Keratinocyte (primary cell): ENCODE measurements around the gene C17orf114.

Experiments used
- DNase-seq: peaks from one replicate; pipeline ENCODE4 v3.0.0-alpha.2; 2011; ENCODE audit warnings: low read depth, missing footprints, low spot score
- FAIRE-seq: peaks from 2 replicates; lab custom pipeline; 2011; peaks lifted over from hg19 to GRCh38; lab: Jason Lieb, UNC
- H2AFZ ChIP-seq: 2 replicates; pipeline ENCODE4 v1.6.0; 2012; ENCODE audit warnings: low read length, control low read depth, inconsistent platforms; ENCODE audit not compliant: control insufficient read depth
- H3K27ac ChIP-seq: 2 replicates; pipeline ENCODE4 v1.5.1; 2011; ENCODE audit warnings: low read length; ENCODE audit not compliant: control insufficient read depth, insufficient read depth
- H3K27me3 ChIP-seq: 3 replicates; pipeline ENCODE4 v1.6.0; 2011; ENCODE audit warnings: low read length; ENCODE audit not compliant: control insufficient read depth, insufficient read depth; ENCODE audit errors: extremely low read depth
- H3K36me3 ChIP-seq, 2 experiments: 2 replicates in 1 of 2; 3 replicates in 1 of 2; pipeline ENCODE4 v1.5.1; 2011; ENCODE audit warnings: low read length in 2 of 2, mild to moderate bottlenecking in 1 of 2; ENCODE audit not compliant: control insufficient read depth in 2 of 2, insufficient read depth in 2 of 2; ENCODE audit errors: extremely low read depth in 1 of 2
- H3K4me1 ChIP-seq: 3 replicates; pipeline ENCODE4 v1.5.1; 2011; ENCODE audit warnings: low read length; ENCODE audit not compliant: control insufficient read depth, insufficient read depth; ENCODE audit errors: extremely low read depth
- H3K4me2 ChIP-seq: 3 replicates; pipeline ENCODE4 v1.6.0; 2011; ENCODE audit warnings: low read depth, low read length; ENCODE audit not compliant: control insufficient read depth, insufficient read depth; ENCODE audit errors: extremely low read depth
- H3K4me3 ChIP-seq, 3 experiments: fragments of 200-600 bp in 1 of 3; sonication (generic) in 1 of 3; 2 replicates in 2 of 3; 3 replicates in 1 of 3; pipeline ENCODE4 v1.5.1; 2011 to 2016; ENCODE audit warnings: low read length in 3 of 3, mild to moderate bottlenecking in 3 of 3, control low read depth in 2 of 3, inconsistent platforms in 1 of 3, low read depth in 1 of 3, mixed read lengths in 1 of 3, mixed run types in 1 of 3, moderate library complexity in 1 of 3; ENCODE audit not compliant: control insufficient read depth in 2 of 3, insufficient read depth in 2 of 3; ENCODE audit errors: extremely low read depth in 1 of 3
- H3K79me2 ChIP-seq: 2 replicates; pipeline ENCODE4 v1.6.0; 2012; ENCODE audit warnings: low read length; ENCODE audit not compliant: control insufficient read depth, insufficient read depth
- H3K9ac ChIP-seq: 3 replicates; pipeline ENCODE4 v1.6.0; 2011; ENCODE audit warnings: low read length; ENCODE audit not compliant: control insufficient read depth, insufficient read depth; ENCODE audit errors: extremely low read depth
- H3K9me1 ChIP-seq: 3 replicates; pipeline ENCODE4 v1.6.0; 2011; ENCODE audit warnings: low read length; ENCODE audit not compliant: control insufficient read depth, insufficient read depth; ENCODE audit errors: extremely low read depth
- H3K9me3 ChIP-seq: 2 replicates; pipeline ENCODE4 v1.5.1; 2012; ENCODE audit warnings: low read depth, low read length; ENCODE audit not compliant: control insufficient read depth
- H4K20me1 ChIP-seq: 3 replicates; pipeline ENCODE4 v1.6.0; 2011; ENCODE audit warnings: low read length; ENCODE audit not compliant: control insufficient read depth, insufficient read depth; ENCODE audit errors: extremely low read depth
- EZH2 ChIP-seq: IDR thresholded peaks from one replicate; pipeline ENCODE4 v1.6.1; 2012; ENCODE audit warnings: inconsistent platforms, mild to moderate bottlenecking, low read length, moderate library complexity
- dilution Hi-C: fragments of 300-500 bp; cut with MboI; formaldehyde crosslinking; loops from one replicate; pipeline ENCODE4 v1.7.0; 2020; ENCODE audit warnings: low sequenced_read_pairs; ENCODE audit not compliant: extremely low pct_ligation_motif_present
- TF ChIP-seq, protein P1 (sequence below), 3 experiments: IDR thresholded peaks in 1 of 3; conservative IDR thresholded peaks in 1 of 3; optimal IDR thresholded peaks in 1 of 3; 2 replicates in 2 of 3; 3 replicates in 1 of 3; pipeline versions ENCODE3 to v1.5.1; 2011; ENCODE audit warnings: low read length in 3 of 3, mild to moderate bottlenecking in 3 of 3, moderate library complexity in 2 of 3, control low read depth in 1 of 3, inconsistent platforms in 1 of 3; ENCODE audit not compliant: insufficient read depth in 2 of 3; ENCODE audit errors: extremely low read depth in 1 of 3

C17orf114 gene

DNA sequence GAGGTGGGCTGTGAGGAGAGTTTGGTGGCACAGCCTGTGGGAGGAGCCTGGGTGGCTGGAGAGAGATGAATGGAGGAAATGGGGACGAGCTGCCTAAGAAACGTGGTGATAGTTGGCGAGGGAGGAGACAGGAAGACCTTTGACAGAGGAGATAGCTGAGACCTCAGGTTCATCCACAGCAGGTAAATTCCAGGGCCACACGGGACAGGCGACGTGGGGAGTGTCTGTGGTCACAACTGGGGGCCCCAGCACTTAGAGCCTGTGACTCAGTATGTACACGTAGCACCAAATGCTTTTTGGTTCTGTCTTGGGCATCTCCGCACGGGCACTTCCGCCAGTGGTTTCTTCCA, 38.7 kb upstream of the C17orf114 start:
- DNase-seq: no peak
- no peak overlapping the region for H3K9ac ChIP-seq

DNA sequence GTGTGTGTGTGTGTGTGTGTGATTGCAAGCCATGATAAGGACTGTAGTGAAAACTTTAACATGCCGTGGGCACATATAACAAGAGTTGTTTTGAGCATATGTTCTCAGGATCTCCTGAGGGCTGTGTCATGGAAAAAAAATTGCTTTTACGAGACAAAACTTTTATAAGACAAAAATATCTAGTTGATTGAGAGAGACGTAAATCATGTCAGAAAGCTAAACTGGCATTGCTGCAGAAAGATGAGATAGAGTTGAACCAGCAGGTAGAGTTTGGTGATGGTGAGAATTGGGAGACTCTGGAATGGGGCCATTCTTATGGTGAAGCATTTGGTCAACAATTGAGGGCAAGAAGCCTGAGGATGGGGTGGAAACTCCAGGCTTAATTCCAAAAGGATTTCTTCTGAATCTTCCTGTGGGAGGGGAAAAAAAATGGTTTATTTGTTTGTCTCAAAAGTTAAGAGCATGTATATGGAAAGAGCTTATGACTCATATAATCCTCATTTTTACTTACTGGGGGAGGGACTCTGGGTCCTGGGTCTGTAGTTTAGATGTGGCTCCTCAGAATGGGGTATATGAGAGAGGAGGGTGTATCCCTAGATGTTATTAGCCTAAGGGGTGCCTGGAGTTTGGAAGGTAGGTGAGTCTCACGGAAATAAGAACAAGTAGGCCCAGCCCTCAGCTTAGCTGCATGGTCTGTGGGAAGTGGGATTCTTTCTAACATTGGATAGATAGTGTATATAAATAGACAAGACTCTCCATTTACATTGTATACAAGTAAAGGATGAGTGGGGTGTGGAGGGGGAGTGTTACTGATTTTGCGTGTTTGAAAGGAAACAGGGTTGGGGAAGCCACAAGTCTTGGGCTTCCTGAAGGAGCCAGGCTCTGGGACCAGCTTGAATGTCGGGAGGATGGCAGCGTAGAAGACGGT, 38.1 kb upstream of the C17orf114 start:
- dilution Hi-C loops: no loop called here
- H3K4me3 ChIP-seq: no peak overlapping the region
- peaks cover 15 to 31% of the 10 kb centered on the region in 2 experiments for H3K36me3 ChIP-seq
- no peak overlapping the region for H3K27ac ChIP-seq
- no peak for FAIRE-seq
- H3K9me3 ChIP-seq: no peaks in the 10 kb centered on the region
- H3K9ac ChIP-seq: no peak overlapping the region
- H3K27me3 ChIP-seq: no peaks in the 10 kb centered on the region
- H3K4me1 ChIP-seq: peaks cover 34% of the 10 kb centered on the region
- H2AFZ ChIP-seq: no peak overlapping the region
- TF ChIP-seq EZH2: no peak
- TF ChIP-seq, protein P1, sequence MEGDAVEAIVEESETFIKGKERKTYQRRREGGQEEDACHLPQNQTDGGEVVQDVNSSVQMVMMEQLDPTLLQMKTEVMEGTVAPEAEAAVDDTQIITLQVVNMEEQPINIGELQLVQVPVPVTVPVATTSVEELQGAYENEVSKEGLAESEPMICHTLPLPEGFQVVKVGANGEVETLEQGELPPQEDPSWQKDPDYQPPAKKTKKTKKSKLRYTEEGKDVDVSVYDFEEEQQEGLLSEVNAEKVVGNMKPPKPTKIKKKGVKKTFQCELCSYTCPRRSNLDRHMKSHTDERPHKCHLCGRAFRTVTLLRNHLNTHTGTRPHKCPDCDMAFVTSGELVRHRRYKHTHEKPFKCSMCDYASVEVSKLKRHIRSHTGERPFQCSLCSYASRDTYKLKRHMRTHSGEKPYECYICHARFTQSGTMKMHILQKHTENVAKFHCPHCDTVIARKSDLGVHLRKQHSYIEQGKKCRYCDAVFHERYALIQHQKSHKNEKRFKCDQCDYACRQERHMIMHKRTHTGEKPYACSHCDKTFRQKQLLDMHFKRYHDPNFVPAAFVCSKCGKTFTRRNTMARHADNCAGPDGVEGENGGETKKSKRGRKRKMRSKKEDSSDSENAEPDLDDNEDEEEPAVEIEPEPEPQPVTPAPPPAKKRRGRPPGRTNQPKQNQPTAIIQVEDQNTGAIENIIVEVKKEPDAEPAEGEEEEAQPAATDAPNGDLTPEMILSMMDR (optimal IDR thresholded peaks at IDR 0.05 in 1 of 3, IDR thresholded peaks at IDR 0.05 in 1 of 3, conservative IDR thresholded peaks at IDR 0.05 in 1 of 3; ENCODE audit: extremely low read depth in 1 of 3, insufficient read depth in 2 of 3, low read length in 3 of 3): no peak
- peaks cover 11% of the 10 kb centered on the region for H3K9me1 ChIP-seq
- peak overlapping the region; percentile 0 for H3K4me2 ChIP-seq
- DNase-seq: no peak
- H4K20me1 ChIP-seq: peaks cover 6% of the 10 kb centered on the region
- peaks cover 92% of the 10 kb centered on the region for H3K79me2 ChIP-seq

More for the DNA sequence above, 38.7 kb upstream of the C17orf114 start:
- TF ChIP-seq EZH2: no peak
- TF ChIP-seq, protein P1 (optimal IDR thresholded peaks at IDR 0.05 in 1 of 3, IDR thresholded peaks at IDR 0.05 in 1 of 3, conservative IDR thresholded peaks at IDR 0.05 in 1 of 3; ENCODE audit: extremely low read depth in 1 of 3, insufficient read depth in 2 of 3, low read length in 3 of 3): no peak
- H4K20me1 ChIP-seq: peaks cover 3% of the 10 kb centered on the region
- no peak overlapping the region for H3K4me3 ChIP-seq
- no peaks in the 10 kb centered on the region for H3K9me3 ChIP-seq
- H3K79me2 ChIP-seq: peaks cover 92% of the 10 kb centered on the region
- peaks cover 16 to 31% of the 10 kb centered on the region in 2 experiments for H3K36me3 ChIP-seq
- peaks cover 11% of the 10 kb centered on the region for H3K9me1 ChIP-seq
- H3K4me2 ChIP-seq: no peak overlapping the region
- dilution Hi-C loops: no loop called here
- no peak for FAIRE-seq
- H3K27me3 ChIP-seq: no peaks in the 10 kb centered on the region
- H3K4me1 ChIP-seq: peaks cover 28% of the 10 kb centered on the region
- H2AFZ ChIP-seq: no peak overlapping the region
- H3K27ac ChIP-seq: no peak overlapping the region
